ENCODE measurements around the gene SAMD14.
A peak's percentile ranks its signal among the peaks of the same experiment; 100 is the strongest.

Gene SAMD14

DNA sequence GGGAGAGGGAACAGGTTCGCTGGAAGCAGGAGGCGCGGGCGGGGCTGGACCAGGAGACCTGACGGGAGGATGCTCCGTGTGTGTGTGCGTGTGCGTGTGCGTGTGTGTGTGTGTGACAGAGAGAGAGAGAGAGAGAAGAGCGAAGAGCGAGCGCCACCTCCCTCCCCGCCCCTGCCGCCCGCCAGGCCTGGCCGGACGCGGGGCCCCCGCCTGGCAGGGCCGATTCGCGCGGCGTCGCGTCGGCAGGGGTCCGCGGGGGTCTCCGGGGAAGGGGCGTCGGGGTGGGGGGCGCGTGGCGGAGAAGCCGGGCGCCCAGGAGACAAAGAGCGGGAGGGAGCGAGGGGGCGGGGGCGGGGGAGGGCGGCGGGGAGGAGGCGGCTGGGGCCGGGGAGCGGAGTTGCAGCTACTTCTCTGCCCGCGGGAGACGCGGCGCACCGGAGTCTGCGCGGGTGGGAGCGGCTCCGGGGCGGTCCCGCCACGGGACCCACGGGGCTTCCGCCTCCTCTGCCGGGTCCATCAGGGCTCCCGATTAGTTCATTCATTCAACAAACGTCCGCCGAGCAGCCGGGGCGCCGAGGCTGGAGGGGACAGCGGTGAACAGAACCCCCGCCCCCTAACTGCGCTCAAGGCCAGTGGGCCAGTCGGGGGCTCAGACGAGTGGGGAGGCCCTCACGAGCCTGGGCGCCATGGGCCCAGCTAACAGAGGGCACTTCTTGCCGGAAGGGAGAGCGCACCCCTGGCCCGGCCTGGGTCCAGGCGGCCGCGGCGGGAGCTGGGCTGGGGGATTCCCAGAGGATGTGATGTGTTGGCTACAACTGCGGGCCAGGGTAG lies at the start of gene SAMD14:
Gene SAMD14, minus strand, starts transcription at position 433 of the 831 bp plus-strand sequence. CDS start 5,201 bp downstream, outside the sequence.
- no peak for DNase-seq

DNA sequence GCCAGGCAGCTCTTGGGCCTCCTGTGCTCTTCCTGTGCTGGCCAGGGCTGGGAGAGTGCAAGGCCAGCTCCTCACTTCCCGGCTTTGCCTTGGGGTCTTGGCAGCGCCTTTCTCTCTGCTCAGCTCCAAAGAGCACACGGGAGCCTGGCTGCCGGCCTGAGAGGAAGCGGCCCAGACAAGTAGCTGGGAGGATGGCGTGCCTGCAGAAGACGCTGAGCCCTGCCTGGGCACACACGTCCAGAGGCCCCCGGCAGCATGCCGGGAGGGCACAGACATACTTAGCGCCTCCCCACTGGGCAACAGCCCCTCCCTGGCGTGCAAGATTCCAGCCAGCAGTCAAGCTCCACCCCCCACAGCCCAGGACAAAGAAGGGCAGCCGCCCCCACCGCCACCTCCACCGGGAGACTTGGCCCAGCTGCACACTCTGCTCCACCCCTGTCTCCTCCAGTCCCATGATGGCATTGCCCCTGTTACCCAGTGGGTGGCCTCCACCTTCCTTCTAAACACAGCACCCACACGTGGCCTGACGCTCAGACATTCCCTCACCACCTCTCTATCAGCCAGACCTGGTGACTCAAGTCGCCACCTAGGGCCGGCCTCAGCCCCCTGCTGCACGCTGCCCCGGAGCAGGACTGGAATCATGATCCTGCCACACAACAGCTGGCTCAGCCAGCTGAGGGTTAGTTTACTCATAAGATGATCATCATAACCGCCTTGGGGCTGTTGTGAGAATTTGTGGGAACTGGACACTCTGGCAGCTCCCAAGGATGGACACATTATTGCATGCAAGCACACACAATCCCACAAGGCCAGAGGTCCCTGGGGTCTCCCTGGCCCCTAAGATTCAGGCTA lies 48.2 kb upstream of the SAMD14 start:
- peak; percentile 88 for DNase-seq

DNA sequence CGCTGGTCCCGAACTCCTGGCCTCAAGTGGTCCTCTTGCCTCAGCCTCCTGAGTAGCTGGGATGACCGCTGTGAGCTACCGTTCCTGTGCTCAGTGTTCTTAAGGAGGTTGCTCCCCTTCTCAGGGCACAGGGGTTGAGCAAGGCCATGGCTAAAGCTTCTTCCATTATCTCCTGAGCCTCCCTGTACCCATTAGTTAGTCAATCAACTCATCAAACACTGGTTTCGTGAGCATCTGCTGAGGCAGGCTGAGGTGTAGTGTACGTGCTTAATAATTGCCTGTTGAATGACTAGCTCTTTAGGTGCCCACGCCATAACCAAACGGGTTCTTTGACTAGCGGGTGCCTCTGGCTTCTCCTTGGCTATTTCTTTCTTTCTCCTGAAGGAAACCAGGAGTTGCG lies 47.5 kb upstream of the SAMD14 start:
- no peak for DNase-seq

DNA sequence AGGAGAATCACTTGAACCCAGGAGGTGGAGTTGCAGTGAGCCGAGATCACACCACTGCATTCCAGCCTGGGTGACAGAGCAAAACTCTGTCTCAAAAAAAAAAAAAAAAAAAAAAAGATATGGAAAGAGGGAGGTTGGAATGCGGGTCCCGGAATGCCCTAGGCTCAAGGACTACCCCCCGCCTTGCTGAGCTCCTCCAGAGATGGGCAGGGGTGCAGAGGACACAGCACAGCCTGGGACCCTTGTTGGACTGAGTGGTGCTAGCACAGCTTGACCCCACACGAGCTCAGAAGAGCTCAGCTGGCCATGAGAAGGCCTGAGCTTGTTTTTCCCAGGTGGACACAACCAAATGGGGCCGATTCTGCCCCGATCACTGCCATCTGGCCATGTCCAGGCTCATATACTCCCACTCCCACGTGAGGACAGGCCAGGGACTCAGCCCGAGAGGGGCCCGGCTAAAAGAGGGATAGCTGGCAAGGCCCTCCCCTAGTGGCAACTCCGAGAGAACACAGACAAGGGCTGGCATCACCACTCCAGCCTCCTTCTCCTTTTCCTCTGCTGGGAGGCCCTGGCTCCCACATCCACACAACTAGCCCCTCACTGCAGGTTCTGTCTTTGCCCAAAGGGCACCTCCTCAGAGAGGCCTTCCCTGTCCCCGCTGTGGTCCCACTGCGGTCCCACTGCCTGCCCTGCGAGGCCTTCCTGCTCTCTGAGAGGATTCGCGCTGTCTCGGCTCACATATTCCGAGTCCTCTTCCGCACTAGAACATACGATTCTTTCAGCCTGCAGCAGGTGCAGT lies 46.8 kb upstream of the SAMD14 start:
- no peak for DNase-seq

DNA sequence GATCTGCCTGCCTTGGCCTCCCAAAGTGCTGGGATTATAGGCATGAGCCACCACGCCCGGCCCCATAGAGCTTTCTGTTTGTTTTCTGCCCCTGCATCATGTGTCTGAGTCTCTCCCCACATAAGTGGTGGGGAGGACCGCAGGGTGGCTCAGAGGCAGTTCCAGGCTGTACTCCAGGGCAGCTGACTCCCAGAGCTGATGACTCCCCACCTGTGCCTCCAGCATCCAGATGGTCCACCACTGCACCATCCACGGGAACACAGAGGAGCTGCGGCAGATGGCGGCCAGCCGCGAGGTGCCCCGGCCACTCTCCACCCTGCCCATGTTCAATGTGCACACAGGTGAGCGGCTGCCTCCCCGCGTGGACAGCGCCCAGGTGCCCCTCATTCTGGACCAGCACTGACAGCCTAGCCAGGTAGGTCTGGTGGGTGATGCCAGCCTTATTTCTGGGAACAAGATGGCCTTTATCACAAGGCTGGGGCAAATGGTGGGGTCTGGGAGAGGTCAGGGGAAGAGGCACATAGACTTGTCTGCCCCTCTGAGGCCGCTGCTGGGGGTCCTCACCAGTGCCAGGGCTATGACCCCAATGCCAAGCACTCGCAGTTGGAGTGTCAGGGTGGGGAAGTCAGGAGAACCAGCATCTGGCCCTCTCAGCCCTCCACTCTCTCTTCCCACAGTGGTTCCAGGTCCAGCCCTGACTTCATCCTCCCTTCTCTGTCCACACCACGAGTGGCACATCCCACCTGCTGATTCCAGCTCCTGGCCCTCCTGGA lies 45.3 kb upstream of the SAMD14 start:
- no peak for DNase-seq

DNA sequence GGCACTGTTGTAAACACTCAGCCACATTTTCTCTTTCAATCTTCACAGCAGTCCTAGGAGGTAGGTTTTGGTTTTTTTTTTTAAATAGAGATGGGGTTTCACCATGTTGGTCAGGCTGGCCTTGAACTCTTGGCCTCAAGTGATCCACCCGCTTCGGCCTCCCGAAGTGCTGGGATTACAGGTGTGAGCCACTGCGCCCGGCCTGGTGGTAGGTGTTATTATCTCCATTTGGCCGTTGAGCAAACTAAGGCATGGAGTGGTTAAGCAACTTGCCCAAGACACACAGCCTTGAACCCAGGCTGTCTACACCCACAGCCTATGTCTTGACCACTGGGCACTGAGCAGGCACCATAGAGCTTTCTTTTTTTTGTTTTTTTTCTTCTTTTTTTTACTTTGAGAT lies 44.5 kb upstream of the SAMD14 start:
- DNase-seq, result no peak

DNA sequence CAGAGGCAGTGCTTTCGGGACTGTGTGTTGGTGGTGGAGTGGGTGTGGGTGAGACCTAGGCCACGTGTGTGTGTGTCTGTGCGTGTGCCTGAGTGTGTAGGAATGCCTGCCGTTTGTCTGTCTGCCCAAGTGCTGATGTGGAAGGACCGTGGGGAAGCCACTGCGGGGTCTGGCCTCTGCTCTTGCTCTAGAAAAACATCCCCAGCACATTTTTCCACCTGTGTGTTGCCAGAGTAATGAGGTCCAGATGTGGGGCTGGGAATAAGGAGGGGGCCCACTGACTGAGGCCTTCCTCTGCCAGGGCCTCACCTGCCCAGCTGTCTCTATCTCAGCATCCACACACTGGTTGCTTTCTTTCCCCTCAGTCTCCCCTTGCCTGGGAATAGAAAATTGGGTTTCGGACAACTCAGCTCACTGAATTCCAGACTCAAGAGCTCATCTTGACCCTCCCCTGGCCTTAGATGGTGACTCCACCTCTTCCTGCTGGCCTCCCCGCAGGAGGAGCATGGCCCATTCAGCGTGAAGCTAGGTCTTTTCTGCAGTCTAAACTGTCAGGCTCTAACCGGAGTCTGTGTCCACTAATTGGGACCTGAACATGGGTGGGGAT lies 43.5 kb upstream of the SAMD14 start:
- DNase-seq, result no peak

DNA sequence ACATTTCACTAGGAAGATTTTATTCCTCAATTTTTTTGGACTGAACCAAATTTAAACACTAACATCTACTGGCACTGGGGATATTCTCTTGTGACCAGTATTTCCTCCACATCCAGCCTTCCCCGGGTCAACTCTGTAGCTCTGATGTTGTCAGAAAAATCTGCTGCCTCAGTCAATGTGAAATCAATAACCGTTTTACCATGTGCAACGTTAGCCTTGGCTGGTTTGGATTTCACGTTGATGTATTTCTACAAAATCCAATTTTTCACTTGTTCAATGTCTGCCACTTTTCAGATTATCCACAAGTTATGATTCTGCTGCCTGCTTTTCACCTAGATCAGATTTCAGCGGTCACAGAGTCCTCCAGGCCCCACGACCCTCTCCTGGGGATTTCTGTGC lies 43.0 kb upstream of the SAMD14 start:
- DNase-seq, result no peak

DNA sequence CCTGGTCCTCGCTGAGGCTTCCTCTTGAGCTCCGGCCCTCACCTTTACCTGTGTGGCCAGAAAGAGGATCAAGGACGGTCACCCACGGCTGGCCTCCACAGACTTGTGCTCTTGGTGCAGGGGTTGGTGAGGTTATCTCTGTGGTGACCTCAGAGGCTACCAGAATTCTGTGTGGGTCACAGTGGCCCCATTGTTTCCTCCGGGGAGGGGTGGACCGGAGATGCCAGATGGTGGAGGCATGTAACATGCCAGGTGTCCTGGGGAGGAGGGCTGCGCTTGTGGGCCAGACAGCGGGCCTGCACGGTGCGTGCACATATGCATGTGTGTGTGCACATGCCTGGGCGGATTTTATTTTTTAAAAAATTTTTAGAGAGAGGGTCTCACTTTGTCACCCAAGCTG lies 42.2 kb upstream of the SAMD14 start:
- no peak for DNase-seq

DNA sequence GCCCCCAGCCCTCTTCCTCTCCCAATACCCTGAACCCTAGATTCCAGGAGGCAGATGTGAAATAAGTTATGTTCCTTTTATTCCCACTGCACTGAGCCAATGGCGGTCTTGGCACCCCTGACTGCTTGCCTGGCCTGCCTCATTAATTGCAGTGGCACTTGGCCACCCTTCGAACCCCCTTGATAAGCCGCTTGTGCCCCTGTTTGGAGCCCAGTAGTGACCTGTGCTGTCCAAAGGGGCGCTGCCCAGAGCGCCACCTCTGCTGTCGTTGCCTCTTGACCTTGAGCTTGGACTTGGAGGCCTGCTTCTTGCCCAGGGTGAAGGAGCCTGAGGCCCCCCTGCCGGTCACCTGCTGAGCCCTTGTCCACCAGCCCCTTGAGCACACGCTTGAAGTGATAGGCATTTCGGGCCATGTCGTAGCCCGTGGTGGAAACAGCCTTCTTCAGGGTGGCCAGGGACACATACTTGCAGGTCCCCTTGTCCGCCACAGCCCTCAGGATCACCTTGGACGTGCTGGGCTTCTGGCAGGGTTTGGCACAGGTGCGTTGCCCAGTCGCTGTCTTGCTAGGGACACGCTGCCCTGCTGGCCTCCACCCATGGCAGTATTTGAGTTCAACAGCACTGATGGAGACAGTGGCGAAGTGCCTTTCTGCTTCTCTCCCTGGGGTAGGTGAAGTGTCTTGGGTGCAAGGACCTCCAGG lies 41.6 kb upstream of the SAMD14 start:
- DNase-seq, result no peak

DNA sequence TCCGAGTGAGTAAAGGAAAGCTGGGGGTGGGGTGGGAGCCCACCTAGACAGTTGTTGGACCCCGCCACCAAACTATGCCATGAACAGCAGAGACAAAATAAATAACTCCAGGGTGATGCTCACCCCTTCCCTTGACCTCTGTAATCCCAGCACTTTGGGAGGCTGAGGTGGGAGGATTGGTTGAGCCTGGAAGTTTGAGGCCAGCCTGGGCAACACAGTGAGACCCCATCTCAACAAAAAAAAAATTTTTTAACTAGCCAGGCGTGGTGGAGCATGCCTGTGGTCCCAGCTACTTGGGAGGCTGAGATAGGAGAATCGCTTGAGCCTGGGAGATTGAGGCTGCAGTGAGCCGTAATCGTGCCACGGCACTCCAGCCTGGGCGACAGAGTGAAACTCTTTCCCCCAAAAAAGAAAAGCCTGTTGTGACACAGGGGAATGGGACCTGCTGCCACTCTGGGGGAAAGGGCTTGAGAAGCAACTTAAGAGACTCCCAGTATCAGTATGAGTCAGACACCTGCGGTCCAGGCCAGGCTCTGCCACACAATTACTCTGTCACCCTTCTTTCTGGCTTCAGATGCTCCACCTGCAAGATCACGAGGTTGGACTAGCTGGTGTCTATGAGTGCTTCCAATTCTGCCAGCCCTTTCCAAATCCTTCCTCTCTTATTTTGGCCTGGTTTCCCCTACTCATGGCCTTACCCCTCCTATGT lies 40.9 kb upstream of the SAMD14 start:
- no peak for DNase-seq

DNA sequence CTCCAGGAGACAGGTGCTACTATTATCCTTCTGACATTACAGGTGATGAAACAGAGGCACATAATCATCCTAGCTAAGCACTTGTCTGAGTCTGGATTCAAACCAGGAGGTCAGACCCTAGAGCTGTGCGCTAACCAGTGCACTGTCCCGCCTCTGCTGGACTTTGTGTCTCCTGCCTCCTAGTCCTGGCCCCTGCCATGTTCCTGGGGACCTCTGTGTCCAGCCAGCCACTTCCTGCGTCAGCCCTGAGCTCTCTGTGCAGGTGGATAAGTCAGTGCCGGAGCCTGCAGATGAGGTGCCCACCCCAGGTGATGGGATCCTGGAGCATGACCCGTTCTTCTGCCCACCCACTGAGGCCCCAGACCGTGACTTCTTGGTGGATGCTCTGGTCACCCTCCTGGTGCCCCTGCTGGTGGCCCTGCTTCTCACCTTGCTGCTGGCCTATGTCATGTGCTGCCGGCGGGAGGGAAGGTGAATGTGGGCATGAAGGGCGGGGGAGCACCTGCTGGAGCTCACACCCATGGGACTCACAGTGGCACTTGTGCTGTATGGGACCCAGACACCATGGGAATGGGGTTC lies 40.0 kb upstream of the SAMD14 start:
- no peak for DNase-seq

DNA sequence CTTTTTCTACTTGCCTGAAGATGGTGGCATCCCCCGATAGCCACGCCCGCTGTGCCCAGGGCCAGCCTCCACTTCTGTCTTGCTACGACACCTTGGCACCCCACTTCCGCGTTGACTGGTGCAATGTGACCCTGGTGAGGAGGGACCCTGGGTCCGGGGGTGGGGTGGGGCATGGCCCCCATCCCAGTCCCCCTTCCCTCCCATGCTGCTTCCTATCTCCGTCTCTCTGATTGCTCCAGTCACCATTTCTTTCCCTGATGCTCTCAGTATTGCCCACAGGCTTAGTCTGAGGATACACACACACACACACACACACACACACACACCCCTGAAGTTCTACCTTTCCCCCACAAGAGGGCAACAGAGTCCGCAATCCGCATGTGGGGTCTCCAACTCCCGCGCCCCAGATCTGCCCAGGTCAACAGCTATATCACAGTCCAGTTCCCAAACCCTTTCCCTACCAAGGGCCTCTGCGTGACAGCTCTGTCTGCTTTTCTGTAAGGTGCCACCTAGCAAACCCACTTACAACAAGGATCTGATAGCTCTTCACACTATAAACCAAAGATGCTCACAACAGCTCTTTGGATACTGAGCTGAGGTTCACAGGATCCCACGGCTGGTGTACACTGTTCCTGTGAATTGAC lies 39.3 kb upstream of the SAMD14 start:
- DNase-seq, result no peak

DNA sequence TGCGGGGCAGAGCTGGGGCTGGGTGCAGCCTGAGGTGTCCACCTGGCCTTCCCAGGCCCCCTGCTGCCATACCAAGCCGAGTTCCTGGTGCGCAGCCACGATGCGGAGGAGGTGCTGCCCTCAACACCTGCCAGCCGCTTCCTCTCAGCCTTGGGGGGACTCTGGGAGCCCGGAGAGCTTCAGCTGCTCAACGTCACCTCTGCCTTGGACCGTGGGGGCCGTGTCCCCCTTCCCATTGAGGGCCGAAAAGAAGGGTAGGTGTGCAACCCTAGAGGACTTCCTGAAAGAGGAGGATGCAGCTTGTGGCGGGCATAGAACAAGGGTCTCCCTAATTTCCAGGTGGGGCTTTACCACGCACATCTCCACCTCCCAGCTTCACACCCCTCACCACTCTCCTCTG lies 38.4 kb upstream of the SAMD14 start:
- DNase-seq, result no peak

DNA sequence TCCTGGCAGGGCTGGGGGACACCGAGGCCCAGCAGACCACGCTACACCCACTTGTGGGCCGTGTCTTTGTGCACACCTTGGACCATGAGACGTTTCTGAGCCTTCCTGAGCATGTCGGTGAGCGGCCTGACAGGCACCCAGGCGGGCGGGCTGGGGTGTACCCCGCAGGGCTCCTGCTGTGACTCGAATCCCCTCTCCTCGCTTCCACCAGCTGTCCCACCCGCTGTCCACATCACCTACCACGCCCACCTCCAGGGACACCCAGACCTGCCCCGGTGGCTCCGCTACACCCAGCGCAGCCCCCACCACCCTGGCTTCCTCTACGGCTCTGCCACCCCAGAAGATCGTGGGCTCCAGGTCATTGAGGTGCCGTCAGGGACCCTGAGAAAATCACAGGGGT lies 37.4 kb upstream of the SAMD14 start:
- no peak for DNase-seq

DNA sequence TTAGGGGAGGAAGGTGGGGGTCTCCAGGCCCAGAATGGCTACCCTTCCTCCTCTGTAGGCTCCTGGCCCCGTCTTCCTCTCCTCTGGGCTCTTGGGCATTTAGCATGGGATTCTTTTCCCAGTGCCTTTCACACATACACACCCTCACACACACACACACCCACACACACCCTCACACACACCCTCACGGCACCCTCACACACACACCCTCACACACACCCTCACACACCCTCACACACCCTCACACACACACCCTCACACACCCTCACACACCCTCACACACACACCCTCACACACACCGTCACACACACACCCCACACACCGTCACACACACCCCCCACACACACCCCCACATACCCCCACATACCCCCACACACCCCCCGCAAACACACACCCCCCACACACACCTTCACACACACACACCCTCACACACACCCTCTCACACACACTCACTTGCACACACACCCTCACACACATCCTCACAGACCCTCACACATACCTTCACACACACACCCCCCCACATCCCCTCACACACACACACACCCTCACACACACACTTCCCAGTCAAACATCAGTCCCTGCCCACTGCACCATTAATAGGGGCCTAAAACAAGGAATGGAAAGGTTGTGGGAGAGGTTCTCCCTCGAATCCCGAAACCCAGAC lies 36.7 kb upstream of the SAMD14 start:
- no peak for DNase-seq

DNA sequence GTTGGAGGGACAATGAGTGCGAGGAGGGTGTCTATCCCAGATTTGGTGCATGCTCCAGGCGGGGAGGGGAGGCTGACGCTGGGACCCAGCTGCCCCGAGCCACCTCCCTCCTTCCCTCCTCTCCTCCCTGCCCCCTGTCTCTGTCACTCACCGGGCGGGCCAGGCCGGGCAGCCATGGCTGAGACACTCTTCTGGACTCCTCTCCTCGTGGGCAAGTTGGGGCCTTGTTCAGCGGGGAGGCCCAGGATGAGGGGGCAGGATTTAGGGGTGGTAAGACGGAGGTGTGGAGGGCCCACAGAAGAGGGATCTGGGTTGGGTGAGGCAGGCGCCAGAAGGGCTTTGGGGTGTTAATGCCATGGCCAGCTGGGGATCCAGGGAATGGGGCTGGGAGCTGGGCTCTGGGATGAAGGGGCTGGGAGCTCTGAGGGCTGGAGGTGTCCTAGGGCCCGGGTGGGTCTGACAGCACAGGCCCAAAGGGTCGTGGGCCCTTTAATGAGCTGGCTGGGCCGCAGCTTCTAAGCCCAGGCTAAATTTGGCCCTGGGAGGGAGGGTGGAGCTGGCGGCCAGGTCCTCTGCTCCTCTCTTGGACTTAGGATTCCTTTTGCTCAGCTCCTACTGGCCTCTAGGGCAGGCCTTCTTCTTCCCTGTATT lies 36.0 kb upstream of the SAMD14 start, which contains the start of gene SGCA:
Gene SGCA, plus strand, starts transcription at position 139 of the 651 bp plus-strand sequence. Its CDS starts 36 bp downstream, at position 175.
- no peak for DNase-seq

DNA sequence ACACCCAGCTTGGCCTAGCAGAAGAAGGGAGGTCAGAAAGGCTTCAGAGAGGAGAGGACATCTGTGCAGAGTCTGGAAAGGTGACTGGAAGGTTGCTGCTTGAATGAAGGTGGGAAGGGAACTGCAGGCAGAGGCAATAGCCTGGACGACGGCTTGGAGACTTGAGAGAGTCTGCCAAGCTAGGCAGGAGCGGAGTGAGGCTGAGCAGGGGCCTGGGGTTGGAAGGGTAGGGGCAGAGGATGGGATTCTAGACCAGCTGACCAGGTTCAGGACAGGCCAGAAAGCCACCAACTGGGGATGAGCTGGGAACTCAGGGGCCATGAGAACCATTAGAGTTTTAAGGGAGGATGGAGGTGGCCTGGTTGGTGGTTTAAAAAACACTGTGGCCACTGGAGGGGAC lies 35.5 kb upstream of the SAMD14 start:
- DNase-seq, result no peak

DNA sequence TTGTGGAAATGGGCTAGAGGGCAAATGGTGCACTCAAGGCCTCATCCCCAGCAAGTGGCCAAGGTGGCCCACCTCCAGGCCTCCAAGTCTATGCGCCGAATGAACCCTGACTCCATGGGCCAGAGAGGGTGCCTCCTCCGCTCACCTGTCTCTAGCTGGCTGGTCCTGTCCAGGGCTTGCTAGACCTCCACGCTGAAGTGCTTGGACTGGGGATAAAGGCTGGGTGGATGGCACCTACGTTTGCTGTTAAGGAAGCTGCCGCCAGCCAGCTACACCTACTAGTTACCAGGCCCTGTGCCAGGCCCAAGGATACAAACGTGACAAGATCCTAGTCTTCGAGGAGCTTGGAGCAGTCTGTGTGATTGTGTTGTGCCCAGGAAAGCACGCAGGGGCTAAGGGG lies 35.1 kb upstream of the SAMD14 start:
- no peak for DNase-seq
